OCI-LY7 (cell line): Measurements from ENCODE around the gene OR2V1. TPM values are rescaled to one million over a fixed set of nuclear protein-coding genes. Genes with fewer than 3 reads are reported as not detected.

Source experiments
- BruUV-seq: library from RNA; stranded (reverse); fragments of 400-500 nt; replicated peaks from 2 replicates; lab custom pipeline; 2021; lab: Mats Ljungman, UMichigan
- CTCF ChIA-PET: fragments of 300-600 bp; sonication (Branson Sonifier 250); formaldehyde crosslinking; loops from one replicate; lab custom pipeline; 2022; ENCODE audit warnings: antibody characterized with exemption; ENCODE audit not compliant: unreplicated experiment; lab: Charles Lee
- POLR2A ChIA-PET: fragments of 300-600 bp; sonication (Branson Sonifier 250); formaldehyde crosslinking; loops from one replicate; lab custom pipeline; 2022; ENCODE audit warnings: antibody characterized with exemption; lab: Charles Lee
- DNase-seq: peaks from one replicate; pipeline ENCODE4 v3.0.0-alpha.2; 2015; ENCODE audit warnings: low spot score
- H2AFZ ChIP-seq: fragments of 200-600 bp; sonication (generic), shearing (Covaris generic); 2 replicates; pipeline ENCODE4 v1.6.1; 2014; ENCODE audit warnings: mild to moderate bottlenecking, antibody characterized with exemption, low read length, moderate library complexity
- H3K27ac ChIP-seq: fragments of 200-600 bp; sonication (generic); 2 replicates; pipeline ENCODE4 v1.5.1; 2014; ENCODE audit warnings: mixed run types, low read depth, mild to moderate bottlenecking, moderate library complexity, low read length, inconsistent platforms; ENCODE audit not compliant: poor library complexity, severe bottlenecking
- H3K36me3 ChIP-seq: fragments of 200-600 bp; sonication (generic); 2 replicates; pipeline ENCODE4 v1.6.1; 2014; ENCODE audit warnings: mild to moderate bottlenecking, antibody characterized with exemption, low read length, moderate library complexity, mixed read lengths; ENCODE audit not compliant: insufficient read depth
- H3K4me1 ChIP-seq: fragments of 200-600 bp; sonication (generic); 2 replicates; pipeline ENCODE4 v1.5.1; 2014; ENCODE audit warnings: mild to moderate bottlenecking, low read length; ENCODE audit not compliant: insufficient read depth, poor library complexity, severe bottlenecking
- H3K4me2 ChIP-seq: fragments of 200-600 bp; sonication (generic); 2 replicates; pipeline ENCODE4 v1.6.1; 2014; ENCODE audit warnings: mild to moderate bottlenecking, low read length
- H3K4me3 ChIP-seq: fragments of 200-600 bp; sonication (generic); 2 replicates; pipeline ENCODE4 v1.5.1; 2014; ENCODE audit warnings: mild to moderate bottlenecking, low read depth, low read length; ENCODE audit not compliant: poor library complexity, severe bottlenecking
- H3K79me2 ChIP-seq: fragments of 200-600 bp; sonication (generic); 2 replicates; pipeline ENCODE4 v1.6.1; 2016; ENCODE audit warnings: low read depth, mild to moderate bottlenecking, low read length, moderate library complexity, mixed read lengths; ENCODE audit not compliant: insufficient read depth
- H3K9me2 ChIP-seq: fragments of 200-600 bp; sonication (generic); 2 replicates; pipeline ENCODE4 v1.6.1; 2016; ENCODE audit warnings: mild to moderate bottlenecking, low read length, mixed read lengths; ENCODE audit not compliant: insufficient read depth
- H3K9me3 ChIP-seq: fragments of 200-600 bp; sonication (generic); 2 replicates; pipeline ENCODE4 v1.6.1; 2014; ENCODE audit warnings: mild to moderate bottlenecking, mixed run types, low read length, mixed read lengths
- H4K20me1 ChIP-seq: fragments of 200-600 bp; sonication (generic); 2 replicates; pipeline ENCODE4 v1.6.1; 2014; ENCODE audit warnings: mild to moderate bottlenecking, antibody characterized with exemption, low read length, moderate library complexity, mixed read lengths; ENCODE audit not compliant: insufficient read depth
- EZH2phosphoT487 ChIP-seq: fragments of 200-600 bp; sonication (generic); IDR thresholded peaks from 2 replicates; pipeline ENCODE4 v1.6.1; 2018; ENCODE audit warnings: low read depth, borderline replicate concordance, mild to moderate bottlenecking, mixed run types, antibody characterized with exemption, low read length, moderate library complexity, mixed read lengths
- intact Hi-C: fragments of 100-400 bp; cut with micrococcal nuclease; formaldehyde crosslinking; loops from one replicate; pipeline ENCODE4 v1.10.0; 2022; ENCODE audit not compliant: unreplicated experiment
- total RNA-seq, 2 experiments: library from RNA; depleted of rRNA in 1 of 2; stranded (reverse); fragments of >200 nt in 1 of 2; shearing (Covaris generic) in 1 of 2; gene quantifications; 2 replicates each; pipeline ENCODE4 v1.2.3, GENCODE V29; 2014 to 2022
- TF ChIP-seq, protein P1 (sequence below): fragments of 200-600 bp; sonication (generic); conservative IDR thresholded peaks from 2 replicates; pipeline ENCODE4 v1.5.1; 2014; ENCODE audit warnings: mild to moderate bottlenecking, antibody characterized with exemption, low read length, moderate library complexity, mixed read lengths

The OR2V1 gene
- total RNA-seq, 2 experiments from 2014 or later: not detected

DNA sequence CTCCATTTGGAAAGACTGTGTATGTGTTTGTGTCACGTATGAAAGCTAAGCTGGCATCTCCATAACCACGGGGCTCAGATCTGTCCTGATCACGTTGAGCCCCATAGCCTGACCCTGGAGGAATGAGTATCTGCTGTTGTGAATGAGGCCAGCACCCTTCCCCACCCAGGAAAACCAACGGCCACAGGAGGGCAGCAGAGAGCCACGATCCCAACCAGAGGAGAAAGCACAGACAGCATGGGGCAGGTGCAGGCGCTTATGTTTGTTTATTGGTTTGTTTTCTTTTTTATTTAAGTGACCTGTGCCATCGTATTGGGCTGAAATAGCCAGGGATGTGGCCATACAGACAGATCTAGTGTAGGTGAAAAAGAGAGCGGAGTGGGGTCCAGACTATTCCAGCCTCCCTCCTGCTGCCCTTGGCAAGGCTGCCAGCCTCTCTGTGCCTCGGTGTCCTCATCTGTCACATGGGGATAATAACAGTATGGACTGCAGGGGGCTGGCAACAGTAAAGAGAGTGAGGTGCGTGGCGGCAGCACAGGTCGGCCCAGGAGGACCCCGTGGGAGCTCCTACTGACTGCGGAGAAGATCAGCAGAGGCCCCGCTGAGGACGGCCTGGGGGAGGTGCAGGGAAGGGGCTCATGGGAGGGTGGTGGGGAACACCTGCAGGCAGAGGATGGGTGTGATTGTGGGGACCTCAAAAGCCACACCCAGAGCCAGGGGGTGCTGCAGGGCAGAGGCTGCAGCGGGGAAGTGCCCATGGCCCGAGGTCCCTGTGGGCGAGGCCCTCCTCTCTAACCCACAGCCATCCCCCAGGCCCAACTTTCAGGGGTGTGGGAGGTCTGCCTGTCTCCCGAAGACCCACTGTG, 28.6 kb upstream of the OR2V1 start:
- no peaks in the 10 kb centered on the region for H3K36me3 ChIP-seq
- peaks cover 38% of the 10 kb centered on the region for H3K4me1 ChIP-seq
- peak overlapping the region; percentile 80 for H3K27ac ChIP-seq
- CTCF ChIA-PET: interaction anchor here (1.1 kb wide), 1 partner anchor 115 kb away, joined by 3 read pairs; no protein-coding TSS in a partner anchor
- H4K20me1 ChIP-seq: no peaks in the 10 kb centered on the region
- TF ChIP-seq EZH2phosphoT487: no peak
- TF ChIP-seq, protein P1, sequence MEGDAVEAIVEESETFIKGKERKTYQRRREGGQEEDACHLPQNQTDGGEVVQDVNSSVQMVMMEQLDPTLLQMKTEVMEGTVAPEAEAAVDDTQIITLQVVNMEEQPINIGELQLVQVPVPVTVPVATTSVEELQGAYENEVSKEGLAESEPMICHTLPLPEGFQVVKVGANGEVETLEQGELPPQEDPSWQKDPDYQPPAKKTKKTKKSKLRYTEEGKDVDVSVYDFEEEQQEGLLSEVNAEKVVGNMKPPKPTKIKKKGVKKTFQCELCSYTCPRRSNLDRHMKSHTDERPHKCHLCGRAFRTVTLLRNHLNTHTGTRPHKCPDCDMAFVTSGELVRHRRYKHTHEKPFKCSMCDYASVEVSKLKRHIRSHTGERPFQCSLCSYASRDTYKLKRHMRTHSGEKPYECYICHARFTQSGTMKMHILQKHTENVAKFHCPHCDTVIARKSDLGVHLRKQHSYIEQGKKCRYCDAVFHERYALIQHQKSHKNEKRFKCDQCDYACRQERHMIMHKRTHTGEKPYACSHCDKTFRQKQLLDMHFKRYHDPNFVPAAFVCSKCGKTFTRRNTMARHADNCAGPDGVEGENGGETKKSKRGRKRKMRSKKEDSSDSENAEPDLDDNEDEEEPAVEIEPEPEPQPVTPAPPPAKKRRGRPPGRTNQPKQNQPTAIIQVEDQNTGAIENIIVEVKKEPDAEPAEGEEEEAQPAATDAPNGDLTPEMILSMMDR: peak; percentile 95
- peak; percentile 84 for DNase-seq
- no peaks in the 10 kb centered on the region for H3K9me3 ChIP-seq
- no peaks in the 10 kb centered on the region for H3K79me2 ChIP-seq
- H3K4me3 ChIP-seq: no peak overlapping the region
- H3K9me2 ChIP-seq: no peaks in the 10 kb centered on the region
- H2AFZ ChIP-seq: peak overlapping the region; percentile 76; the same call in 1 of the 2 replicates
- no TSS peak for BruUV-seq
- POLR2A ChIA-PET: interaction anchor here (1.1 to 1.4 kb wide), 2 partner anchors 13 to 25 kb away, joined by 3 to 4 read pairs; no protein-coding TSS in a partner anchor
- H3K4me2 ChIP-seq: peak overlapping the region; percentile 70
- intact Hi-C loops: loop anchor here (1.0 to 5.0 kb wide), 5 partner anchors 13 to 377 kb away; no protein-coding TSS in a partner anchor

DNA sequence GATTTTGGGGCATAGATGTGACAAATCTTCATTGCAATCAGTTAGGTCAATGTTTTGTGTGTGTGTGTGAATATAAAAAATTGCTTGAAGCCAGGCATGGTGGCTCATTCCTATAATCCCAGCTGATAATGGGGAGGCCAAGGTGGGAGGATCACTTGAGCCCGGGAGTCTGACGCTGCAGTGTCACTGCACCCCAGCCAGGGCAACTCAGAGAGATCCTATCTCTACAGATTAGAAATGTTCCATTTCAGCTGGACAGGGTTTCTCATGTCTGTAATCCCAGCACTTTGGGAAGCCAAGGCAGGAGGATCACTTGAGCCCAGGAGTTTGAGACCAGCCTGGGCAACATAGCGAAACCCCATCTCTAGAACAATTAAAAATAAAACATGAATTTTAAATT, 27.9 kb upstream of the OR2V1 start:
- POLR2A ChIA-PET: interaction anchor here (1.4 kb wide), 1 partner anchor 14 kb away, joined by 3 read pairs; no protein-coding TSS in a partner anchor
- no peak overlapping the region for H2AFZ ChIP-seq
- H3K9me3 ChIP-seq: no peaks in the 10 kb centered on the region
- no peaks in the 10 kb centered on the region for H4K20me1 ChIP-seq
- no TSS peak for BruUV-seq
- no peaks in the 10 kb centered on the region for H3K36me3 ChIP-seq
- H3K79me2 ChIP-seq: no peaks in the 10 kb centered on the region
- H3K9me2 ChIP-seq: no peaks in the 10 kb centered on the region
- no peak overlapping the region for H3K27ac ChIP-seq
- H3K4me3 ChIP-seq: no peak overlapping the region
- intact Hi-C loops: loop anchor here (1.0 to 5.0 kb wide), 4 partner anchors 14 to 377 kb away; no protein-coding TSS in a partner anchor
- no peak for DNase-seq
- peaks cover 38% of the 10 kb centered on the region for H3K4me1 ChIP-seq
- no peak overlapping the region for H3K4me2 ChIP-seq
- no peak for TF ChIP-seq EZH2phosphoT487
- TF ChIP-seq, protein P1: no peak
- CTCF ChIA-PET: interaction anchor here (0.6 to 1.1 kb wide), 2 partner anchors 111 to 114 kb away, joined by 3 read pairs; no protein-coding TSS in a partner anchor
